ENCODE measurements around the gene NKD2.
"Not testable (repeated sequence)": the region's sequence is repeated elsewhere in the genome, so short reads cannot be mapped to it uniquely, and the experiment has no call there.

Gene NKD2

GRCh38 chr5:1000831-1001230 lies 7.8 kb upstream of the NKD2 start:
- DNase-seq (ENCODE audit: low read depth): not testable (repeated sequence)

DNA sequence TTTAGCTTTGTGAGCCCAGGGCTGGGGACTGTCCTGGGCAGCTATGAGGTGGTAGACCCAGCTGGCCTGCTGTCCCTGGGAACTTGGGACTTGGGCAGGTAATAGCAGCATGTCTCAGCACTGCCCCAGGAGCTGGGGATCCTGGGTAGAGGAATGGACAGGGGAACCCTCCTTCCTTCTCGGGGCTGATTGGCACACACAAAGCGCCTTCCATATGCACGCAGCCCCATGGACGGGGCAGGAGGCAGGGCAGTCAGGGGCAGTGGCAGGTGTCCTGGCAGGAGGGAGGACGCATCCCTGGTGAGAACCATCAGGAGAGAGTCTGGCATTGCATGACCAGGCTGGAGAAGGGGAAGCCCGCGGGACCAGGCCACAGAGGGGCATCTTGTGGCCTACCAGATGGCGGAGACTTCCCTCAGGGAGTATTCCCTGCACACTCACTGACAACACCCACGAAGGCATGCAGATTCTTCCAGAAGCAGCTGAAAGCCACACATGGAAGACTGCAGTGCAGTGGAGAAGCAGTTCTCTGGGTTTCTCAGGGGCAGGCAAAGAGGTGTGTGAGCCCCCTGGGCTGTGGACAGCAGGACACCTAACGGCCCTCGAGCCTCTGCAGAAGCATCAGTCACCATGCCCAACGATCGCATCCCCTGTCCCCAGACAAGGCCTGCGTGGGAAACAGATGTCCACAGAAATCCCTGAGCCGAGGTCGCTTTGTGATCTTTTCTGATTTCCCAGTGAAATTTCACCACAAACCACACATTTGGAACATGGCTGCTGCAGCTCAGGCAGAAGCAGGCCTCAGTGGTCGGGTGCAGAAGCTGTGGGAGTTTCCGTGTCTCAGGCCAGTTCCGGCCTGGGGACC lies 7.0 kb upstream of the NKD2 start:
- no peak for DNase-seq (ENCODE audit: low read depth)

DNA sequence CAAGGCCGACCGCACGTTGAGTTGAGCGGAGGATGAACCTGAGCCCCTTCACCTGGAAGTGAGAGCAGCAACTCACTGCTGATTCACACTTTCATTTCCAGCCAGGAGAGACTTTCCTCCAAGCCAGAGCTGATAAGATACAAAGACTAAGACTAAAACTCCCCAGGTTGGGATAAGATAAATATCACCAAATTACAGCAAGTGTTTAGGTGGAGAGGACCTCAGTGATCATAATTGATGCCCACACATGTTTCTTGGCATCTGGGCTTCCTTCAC lies 6.4 kb upstream of the NKD2 start:
- no peak for DNase-seq (ENCODE audit: low read depth)

- DNase-seq (ENCODE audit: low read depth): no peak
These were observed 5.8 kb upstream of the NKD2 start for GRCh38 chr5:1002836-1003235.

- peak; percentile 5 for DNase-seq (ENCODE audit: low read depth)
These were observed 5.2 kb upstream of the NKD2 start for GRCh38 chr5:1003296-1003937.

GRCh38 chr5:1004461-1005248 lies 3.9 kb upstream of the NKD2 start:
- peak; percentile 4 for DNase-seq (ENCODE audit: low read depth)

DNA sequence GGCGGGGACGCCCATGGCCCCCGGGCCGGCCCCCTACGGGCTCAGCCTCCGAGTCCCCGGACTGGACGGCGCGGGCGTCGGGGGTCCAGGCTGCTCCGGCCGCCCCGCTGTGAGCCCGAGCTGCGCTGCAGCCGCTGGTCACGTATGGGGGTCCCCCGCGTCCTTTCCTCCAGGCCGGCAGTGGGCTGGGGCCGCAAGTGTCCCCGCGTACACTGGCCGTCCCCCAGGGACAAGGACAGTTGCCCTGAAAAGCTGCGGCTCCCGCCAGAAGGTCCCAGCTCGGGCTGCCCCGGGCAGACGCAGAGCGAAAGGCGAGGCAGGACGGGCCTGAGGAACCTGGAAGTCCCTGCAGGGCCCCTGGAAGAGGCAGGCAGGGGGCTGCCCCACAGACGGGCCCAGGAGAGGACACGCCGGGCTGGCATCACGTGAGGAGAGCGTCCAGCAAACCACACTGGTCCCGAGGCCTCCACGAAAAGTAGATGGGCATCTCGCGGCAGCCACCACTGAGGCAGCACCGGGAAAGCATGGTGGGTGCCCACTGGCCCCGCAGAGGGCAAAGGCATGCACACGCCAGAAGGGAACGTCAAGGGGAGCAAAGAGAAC lies 3.3 kb upstream of the NKD2 start:
- DNase-seq (ENCODE audit: low read depth): no peak

DNA sequence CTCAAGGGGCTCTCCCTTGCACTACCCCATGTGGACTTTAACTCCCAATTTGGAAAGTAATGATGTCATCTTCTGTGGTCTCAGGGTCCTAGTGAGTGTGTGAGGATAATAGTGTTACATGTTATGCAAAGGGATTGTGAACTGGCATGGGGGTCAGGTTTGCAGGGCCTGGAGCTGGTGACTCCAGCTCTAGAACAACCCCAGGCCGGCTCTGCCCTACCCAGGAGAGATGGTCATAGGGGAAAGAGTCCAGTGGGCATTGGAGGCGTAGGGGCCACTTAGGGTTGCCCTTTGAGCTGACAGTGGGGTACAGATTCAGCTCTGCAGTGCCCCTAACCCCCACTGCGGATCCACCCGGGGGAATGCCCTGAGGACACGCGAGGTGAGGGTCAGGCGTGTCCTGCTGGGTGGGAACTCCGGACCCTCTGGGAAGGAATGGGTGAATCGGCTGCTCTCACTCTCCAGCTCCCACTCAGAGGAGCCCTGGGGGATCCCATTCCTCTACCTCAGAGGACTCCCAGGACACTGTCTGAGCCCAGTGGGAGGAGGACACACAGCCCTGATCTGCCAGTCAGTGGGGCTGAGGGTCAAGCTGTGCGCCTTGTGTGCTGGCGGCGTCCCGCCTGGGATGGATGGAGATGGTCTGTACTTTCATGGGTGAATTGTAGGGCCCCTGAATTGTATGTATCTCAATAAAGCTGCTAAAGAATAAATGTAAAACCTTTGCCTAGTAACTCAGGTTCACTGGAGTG lies 2.5 kb upstream of the NKD2 start:
- DNase-seq (ENCODE audit: low read depth): no peak

GRCh38 chr5:1006656-1007071 lies 1.9 kb upstream of the NKD2 start:
- no peak for DNase-seq (ENCODE audit: low read depth)

DNA sequence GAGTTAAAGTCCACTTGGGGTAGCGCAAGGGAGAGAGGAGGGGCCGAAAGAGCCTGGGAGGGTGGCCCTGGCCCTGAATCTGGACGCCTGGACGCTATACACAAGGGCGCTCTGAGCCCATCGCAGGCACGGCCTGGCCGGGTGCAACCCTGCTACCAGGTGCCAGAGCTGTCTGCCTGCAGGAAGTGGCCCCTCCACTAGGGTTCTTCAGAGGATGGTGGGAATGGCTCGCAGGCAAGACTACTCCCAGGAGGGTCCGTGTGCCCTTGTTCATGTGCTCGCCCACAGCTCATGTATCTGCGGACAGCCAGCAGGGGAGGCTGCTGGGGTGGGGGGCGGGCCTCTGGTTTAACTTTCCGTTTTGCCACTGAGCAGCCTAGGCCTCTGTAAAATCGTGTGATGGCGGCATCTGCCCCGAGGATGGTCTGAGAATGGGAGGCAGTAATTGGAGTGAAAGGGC lies 1.4 kb upstream of the NKD2 start:
- DNase-seq (ENCODE audit: low read depth): no peak

GRCh38 chr5:1007681-1008450 lies 736 bp upstream of the NKD2 start:
- no peak for DNase-seq (ENCODE audit: low read depth)

GRCh38 chr5:1009359-1010180 lies 968 bp downstream of the NKD2 start:
- no peak for DNase-seq (ENCODE audit: low read depth)

GRCh38 chr5:1010181-1010510 lies 1.5 kb downstream of the NKD2 start:
- no peak for DNase-seq (ENCODE audit: low read depth)

GRCh38 chr5:1010641-1011046 lies 2.0 kb downstream of the NKD2 start:
- DNase-seq (ENCODE audit: low read depth): no peak

DNA sequence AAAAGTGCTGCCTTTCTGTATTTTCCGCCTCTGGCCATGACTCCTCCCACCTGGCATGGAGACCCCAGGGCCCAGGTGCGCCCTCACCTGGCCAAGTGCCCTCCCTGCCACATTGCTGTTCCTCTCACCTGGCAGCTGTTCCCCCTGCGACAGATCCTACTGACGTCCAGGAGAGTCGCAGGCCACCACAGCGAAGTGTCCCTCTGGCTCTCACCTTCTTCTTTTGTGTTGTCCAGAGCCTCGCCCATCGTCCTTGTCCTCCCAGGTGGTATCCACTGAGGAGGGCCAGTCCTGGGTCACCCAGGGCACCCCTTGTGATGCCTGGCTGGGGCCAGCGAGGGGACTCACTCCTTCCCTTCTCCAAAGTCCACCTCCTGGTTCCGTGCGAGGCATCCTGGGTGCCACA lies 2.6 kb downstream of the NKD2 start:
- DNase-seq (ENCODE audit: low read depth): no peak

DNA sequence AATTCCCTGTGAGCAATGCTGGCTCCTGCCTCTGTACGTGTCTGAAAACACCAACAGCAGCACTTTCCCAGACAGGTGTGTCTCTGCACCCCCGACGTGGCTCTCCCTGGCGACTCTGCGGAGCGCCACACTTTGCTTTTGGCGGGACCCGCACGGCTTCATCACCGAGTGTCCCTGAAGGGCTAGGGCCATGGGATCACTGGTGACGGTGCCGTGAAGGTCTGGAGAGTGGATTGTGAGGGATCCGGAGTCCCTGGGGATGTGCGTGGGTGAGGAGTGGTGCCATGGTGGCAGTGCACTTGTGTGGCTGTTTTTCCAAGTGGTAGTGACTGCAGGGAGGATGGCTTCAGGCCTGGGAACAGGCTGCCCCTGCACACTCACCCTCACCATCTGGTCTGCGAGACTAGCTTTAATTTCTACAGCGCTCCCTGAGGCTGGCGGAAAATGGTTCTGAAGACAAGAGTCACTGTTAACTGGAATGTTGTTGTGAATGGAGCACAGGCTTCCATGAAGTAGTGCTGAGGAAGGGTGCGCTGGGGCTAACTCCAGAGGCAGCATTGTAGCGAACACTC lies 3.2 kb downstream of the NKD2 start:
- DNase-seq (ENCODE audit: low read depth): no peak

- no peak for DNase-seq (ENCODE audit: low read depth)
These were observed 3.8 kb downstream of the NKD2 start for GRCh38 chr5:1012313-1012841.

GRCh38 chr5:1012900-1013237 lies 4.3 kb downstream of the NKD2 start:
- no peak for DNase-seq (ENCODE audit: low read depth)

GRCh38 chr5:1013238-1013947 lies 4.8 kb downstream of the NKD2 start:
- no peak for DNase-seq (ENCODE audit: low read depth)

Measured in HS-5 (cell line).